Measurements from ENCODE around the gene GLRA3.
A peak's percentile ranks its signal among the peaks of the same experiment; 100 is the strongest.
"Not testable (repeated sequence)": the region's sequence is repeated elsewhere in the genome, so short reads cannot be mapped to it uniquely, and the experiment has no call there.

GLRA3 gene

DNA sequence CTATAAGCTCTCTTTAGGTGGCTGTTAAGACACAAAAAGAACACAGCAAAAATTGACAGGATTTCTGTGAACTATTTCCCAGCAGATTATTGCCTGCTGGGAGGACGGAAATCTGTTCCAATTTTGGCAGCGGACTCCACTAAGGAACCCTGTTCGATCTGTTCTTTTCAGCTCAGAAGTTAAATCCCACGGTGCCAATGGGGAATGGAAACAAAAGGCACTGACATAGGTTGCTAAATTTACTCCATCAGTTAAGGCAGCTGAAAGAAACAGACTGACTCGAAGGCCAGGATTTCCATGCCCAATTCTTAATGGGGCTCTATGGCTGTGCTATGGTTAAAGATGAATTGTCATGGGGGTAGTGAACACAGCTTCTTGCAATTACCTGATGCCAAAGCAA is 180.2 kb downstream of the GLRA3 start:
- DNase-seq = no peak

GRCh38 chr4:174646326-174646725 is 182.7 kb downstream of the GLRA3 start:
- DNase-seq = no peak

GRCh38 chr4:174640146-174640545 is 188.9 kb downstream of the GLRA3 start:
- no peak for DNase-seq

- no peak for DNase-seq
These were observed 193.3 kb downstream of the GLRA3 start for GRCh38 chr4:174635732-174636131.

DNA sequence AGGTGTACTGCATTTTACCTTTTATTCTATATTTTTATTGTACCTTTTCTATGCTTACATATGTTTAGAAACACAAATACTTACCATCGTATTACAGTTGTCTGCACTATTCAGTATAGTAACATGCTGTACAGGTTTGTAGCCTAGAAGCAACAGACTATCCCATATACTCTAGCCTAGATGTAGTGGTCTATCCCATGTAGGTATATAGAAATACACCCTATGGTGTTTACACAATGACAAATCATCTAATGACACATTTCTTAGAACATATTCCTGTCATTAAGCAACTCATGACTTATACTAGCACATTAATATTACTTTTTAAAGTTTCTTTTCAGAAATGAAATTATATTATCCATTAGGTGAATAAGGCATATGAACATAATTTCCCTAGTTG is 195.6 kb downstream of the GLRA3 start:
- no peak for DNase-seq

GRCh38 chr4:174631901-174632758 is 196.9 kb downstream of the GLRA3 start:
- no peak for DNase-seq

DNA sequence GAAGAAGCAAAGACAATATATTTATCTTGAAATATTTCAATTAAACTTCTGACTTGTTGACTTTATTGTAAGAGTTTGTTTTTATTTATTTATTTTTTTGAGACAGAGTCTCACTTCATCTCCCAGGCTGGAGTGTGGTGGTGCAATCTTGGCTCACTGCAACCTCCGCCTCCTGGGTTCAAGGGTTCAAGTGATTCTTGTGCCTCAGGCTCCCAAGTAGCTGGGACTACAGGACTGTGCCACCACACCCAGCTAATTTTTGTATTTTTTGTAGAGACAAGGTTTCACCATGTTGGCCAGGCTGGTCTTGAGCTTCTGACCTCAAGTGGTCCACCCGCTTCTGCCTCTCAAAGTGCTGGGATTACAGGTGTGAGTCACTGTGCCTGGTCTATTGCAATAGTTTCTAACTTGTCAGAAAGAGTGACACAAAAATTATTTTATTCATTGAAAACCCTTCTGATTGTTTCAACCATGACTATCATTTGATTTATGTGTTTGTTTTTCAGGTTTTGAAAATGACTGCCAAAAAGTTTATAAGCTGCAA is 199.1 kb downstream of the GLRA3 start:
- not testable (repeated sequence) for DNase-seq

GRCh38 chr4:174629265-174629664 is 199.8 kb downstream of the GLRA3 start:
- DNase-seq = no peak

DNA sequence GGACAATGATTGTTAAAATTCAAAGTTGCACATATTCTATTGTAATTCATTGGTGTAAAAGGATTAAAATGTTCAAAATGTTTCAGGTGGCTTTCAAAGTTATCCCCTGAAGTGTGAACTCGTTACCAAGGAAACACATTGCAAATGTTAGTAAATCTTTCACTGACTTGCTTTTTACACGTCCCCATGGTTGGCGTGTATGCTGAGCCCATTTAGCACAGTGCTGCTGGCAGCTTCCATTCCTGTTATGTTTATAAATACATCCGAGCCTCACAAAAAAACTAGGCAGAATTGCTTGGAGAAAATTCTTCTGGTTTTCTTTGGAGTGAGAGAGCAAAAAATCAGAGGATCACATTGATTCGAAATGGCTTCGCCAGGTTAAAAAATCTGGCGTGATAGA is 200.9 kb downstream of the GLRA3 start:
- DNase-seq = no peak

DNA sequence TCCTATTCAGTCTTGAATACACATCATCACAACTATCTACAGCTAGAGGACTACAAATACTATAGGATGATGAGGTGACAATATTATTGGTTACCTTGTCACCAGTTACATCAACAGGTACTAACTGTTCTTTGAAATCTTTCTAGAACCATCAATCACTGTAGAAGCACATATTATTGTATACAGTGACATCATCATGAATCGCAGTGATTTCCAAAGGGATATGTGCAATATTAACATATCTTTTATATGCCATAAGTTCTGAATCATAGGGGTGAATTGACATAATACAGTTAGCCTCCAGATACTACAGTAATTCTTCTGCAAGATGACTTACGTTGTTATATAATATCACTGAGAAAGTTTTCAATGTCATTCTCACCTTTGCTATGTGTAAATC is 201.6 kb downstream of the GLRA3 start:
- DNase-seq = no peak

- DNase-seq = no peak
These were observed 202.6 kb downstream of the GLRA3 start for GRCh38 chr4:174626342-174627008.

DNA sequence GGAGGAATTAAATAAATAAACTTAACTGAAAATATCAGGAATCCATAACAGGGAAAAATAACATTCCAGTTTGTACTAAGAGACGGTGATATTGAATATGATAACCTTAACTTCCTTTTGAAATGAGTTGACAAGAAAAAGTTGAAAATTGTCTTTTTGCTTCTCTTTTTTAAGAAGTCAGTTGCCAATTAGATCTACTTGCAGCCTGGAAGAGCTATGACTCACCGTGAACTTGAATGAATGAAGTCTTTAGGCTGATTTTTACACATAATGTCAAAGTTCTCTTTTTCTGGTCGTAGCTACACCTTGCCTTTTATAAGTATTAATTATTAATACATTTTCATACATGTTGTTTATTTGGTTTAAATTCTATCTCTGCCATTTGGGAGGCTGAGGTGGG is 212.4 kb downstream of the GLRA3 start:
- DNase-seq = no peak

DNA sequence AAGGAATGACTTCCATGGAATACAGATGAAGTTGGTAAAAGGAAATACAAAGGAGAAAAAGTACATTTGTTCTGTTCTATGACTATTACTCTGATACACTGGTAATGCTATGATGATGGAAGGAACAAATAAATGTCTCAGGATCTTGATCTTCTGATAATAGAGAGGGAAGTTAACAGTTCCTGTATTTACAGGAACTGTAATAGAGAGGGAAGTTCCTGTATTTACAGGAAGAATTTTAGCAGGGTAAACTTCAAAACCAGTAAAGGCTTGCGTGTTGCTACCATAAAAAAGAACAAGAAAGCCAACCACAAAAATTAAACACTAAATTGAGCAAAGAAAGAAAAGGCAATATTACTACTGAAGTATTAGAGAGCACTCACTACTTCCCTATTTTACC is 215.1 kb downstream of the GLRA3 start:
- no peak for DNase-seq

GRCh38 chr4:174611792-174612191 is 217.3 kb downstream of the GLRA3 start:
- no peak for DNase-seq

GRCh38 chr4:174607792-174608191 is 221.3 kb downstream of the GLRA3 start:
- no peak for DNase-seq

- peak; percentile 31 for DNase-seq
These were observed 224.8 kb downstream of the GLRA3 start for GRCh38 chr4:174604198-174604597.

DNA sequence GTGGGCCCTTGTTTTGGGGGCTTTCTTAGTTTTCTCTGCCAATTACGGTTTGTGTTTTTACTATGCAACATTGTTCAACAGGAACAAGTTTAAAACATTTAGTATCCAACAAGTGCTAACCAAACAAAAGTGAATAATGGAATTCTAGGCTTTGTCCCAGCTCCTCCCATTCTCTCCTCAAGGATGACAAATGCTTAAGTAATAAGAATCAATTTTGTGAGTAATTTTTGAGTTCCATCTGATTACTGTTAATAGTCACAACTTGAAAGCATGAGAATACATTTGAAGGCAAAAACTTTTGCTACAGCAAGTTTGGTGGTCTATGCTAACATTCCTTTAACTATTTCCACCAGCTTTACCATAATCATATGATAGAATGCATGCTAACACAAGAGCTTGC is 228.7 kb downstream of the GLRA3 start:
- no peak for DNase-seq

GRCh38 chr4:174598800-174599199 is 230.2 kb downstream of the GLRA3 start:
- no peak for DNase-seq

GRCh38 chr4:174596513-174596912 is 232.5 kb downstream of the GLRA3 start:
- DNase-seq = no peak

DNA sequence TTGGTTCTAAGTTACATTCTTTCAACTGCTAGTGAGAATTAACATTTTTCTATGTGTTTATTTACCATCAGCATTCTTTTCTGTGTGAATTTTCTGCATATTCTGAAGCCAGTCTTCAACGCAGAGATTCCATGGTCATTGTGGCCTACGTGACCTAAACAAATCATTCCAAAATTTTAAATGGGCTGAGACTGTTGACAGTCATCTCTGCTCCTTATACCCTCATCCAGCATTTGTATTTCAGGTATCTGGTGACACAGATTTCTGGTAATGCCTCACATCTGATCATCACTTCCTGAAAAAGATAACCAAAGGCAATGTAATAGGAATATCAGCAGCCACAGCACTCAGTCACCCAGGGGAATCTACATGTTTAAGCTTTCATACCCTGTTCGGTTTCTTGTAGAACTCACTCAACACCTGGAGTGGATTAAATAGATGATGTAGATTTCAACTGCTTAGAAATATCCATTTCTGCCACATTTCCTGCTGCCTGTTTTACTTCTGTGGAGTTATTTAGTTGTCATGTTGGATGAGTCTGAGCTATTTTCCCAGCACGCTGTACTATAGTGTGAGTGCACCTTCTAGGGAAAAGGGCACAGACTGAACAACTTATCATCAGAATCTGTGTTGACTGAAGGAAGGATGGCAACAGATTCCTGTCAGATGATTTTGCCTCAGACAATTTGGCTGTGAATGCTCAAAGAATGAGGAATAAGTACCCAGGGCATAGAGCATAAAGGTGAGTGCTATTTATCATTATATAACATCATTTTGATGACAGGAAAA is 233.7 kb downstream of the GLRA3 start:
- no peak for DNase-seq

DNA sequence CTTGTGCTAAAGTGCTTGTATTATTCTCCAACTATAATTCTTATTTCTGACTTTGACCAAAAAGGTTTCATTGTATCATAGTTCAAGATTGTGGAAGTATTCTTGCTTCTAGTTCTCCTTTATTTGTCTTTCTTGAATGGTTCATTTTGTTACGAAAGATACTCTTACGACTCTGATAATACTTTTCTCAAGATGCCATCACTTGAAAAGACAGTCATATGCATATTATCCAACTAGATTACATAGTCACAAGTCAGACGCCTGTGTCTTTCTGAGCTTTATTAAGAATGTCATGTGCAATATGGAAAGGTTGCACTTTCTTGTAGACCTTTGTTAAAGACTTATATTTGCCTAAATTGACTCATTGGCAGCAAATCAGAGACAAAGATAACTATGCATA is 235.3 kb downstream of the GLRA3 start:
- DNase-seq = no peak

GRCh38 chr4:174592985-174593335 is 236.1 kb downstream of the GLRA3 start:
- DNase-seq = no peak

DNA sequence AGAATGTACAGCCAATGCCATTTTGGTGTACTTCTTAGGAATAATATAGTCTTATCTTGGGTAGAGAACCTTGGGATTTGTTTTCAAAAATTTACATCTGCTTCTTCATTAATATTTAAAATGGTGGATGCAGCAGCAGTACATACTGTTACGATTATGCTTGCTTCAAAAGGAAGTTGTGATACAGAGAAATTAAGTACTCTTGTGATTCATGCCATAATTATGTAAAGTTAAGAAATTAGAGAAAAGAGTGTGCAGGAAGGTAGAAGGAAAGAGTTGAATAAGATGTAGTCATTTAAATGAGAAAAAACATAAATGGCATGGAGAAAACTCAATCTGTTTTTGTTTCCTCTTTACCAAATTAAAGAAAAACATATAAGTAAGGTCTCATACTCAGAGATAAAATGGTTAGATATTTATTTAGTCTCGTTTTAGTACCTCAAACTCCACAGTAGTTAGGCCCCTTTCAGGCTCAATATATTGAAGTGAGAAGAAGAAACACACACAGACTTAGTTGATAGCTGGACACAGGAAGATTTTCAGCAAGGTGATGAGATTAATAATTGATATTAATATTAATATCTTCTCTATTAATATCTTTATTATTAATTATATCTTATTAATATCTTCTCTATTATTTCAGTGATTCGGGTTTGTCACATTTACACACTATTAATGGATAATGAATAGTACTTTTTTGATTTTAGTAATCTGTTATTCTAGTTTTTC is 236.6 kb downstream of the GLRA3 start:
- no peak for DNase-seq

Measured in NCI-H524 treated with DMSO at 0.1 percent for 48 hours (cell line).